HCT116 (cell line): ENCODE data around the gene PML. TPM values are rescaled to one million over a fixed set of nuclear protein-coding genes. Genes with fewer than 3 reads are reported as not detected.
A peak's percentile ranks its signal among the peaks of the same experiment; 100 is the strongest.

Experiments
- ATAC-seq: fragments of 200-7000 bp; cut with Tn5 transposase; 2 replicates; pipeline ENCODE4 v1.9.1; 2020; ENCODE audit warnings: mild to moderate bottlenecking, moderate library complexity
- BruUV-seq: library from RNA; stranded (reverse); fragments of 400-500 nt; replicated peaks from 2 replicates; lab custom pipeline; 2021; lab: Mats Ljungman, UMichigan
- CTCF ChIA-PET: fragments of 300-600 bp; sonication (Branson Sonifier 250); formaldehyde crosslinking; loops from one replicate; lab custom pipeline; 2021; ENCODE audit warnings: antibody characterized with exemption; lab: Charles Lee
- POLR2A ChIA-PET: fragments of 300-600, 350-600 bp; sonication (Branson Sonifier 250); formaldehyde crosslinking; loops from one replicate; lab custom pipeline; 2021; ENCODE audit warnings: antibody characterized with exemption; lab: Charles Lee
- RAD21 ChIA-PET, 2 experiments: fragments of 300-600 bp; sonication (Branson Sonifier 250); formaldehyde crosslinking; loops; one replicate each; lab custom pipeline; 2023; ENCODE audit warnings: low total read pairs in 2 of 2; ENCODE audit not compliant: uncharacterized antibody in 2 of 2, unreplicated experiment in 2 of 2, low non-redundant PET in 1 of 2; lab: Charles Lee
- DNase-seq: peaks from one replicate; pipeline ENCODE4 v3.0.0-alpha.2; 2010; ENCODE audit warnings: low read depth, low spot score
- H2AFZ ChIP-seq: fragments of 200-600 bp; shearing (Covaris generic), sonication (generic); 2 replicates; pipeline ENCODE4 v1.6.1; 2017; ENCODE audit warnings: low read depth, mixed run types, mixed read lengths, antibody characterized with exemption, low read length; ENCODE audit not compliant: poor library complexity, severe bottlenecking
- H3K27ac ChIP-seq: 2 replicates; pipeline ENCODE4 v1.5.1; 2012; ENCODE audit warnings: low read depth, low read length
- H3K27me3 ChIP-seq: fragments of 200-600 bp; sonication (generic); 2 replicates; pipeline ENCODE4 v1.6.1; 2016; ENCODE audit warnings: mixed run types, low read length, mixed read lengths; ENCODE audit not compliant: insufficient read depth
- H3K36me3 ChIP-seq, 2 experiments: fragments of 200-500 bp in 1 of 2; fragments of 200-600 bp in 1 of 2; sonication (Bioruptor generic) in 1 of 2; sonication (generic) in 1 of 2; 2 replicates each; pipeline versions ENCODE4 v1.5.1 to v1.6.1; 2014 to 2016; ENCODE audit warnings: low read length in 2 of 2, inconsistent platforms in 1 of 2, mixed read lengths in 1 of 2, mixed run types in 1 of 2; ENCODE audit not compliant: insufficient read depth in 2 of 2, control insufficient read depth in 1 of 2
- H3K4me1 ChIP-seq, 2 experiments: fragments of 200-600 bp in 1 of 2; sonication (generic) in 1 of 2; 2 replicates each; pipeline versions ENCODE4 v1.5.1 to v1.6.1; 2012 to 2017; ENCODE audit warnings: low read length in 2 of 2, inconsistent platforms in 1 of 2, mild to moderate bottlenecking in 1 of 2, mixed read lengths in 1 of 2, mixed run types in 1 of 2, moderate library complexity in 1 of 2; ENCODE audit not compliant: insufficient read depth in 2 of 2, control insufficient read depth in 1 of 2
- H3K4me2 ChIP-seq: fragments of 200-600 bp; sonication (generic); 2 replicates; pipeline ENCODE4 v1.6.1; 2017; ENCODE audit warnings: mixed run types, low read length, mixed read lengths
- H3K4me3 ChIP-seq, 2 experiments: fragments of 200-600 bp in 1 of 2; sonication (generic) in 1 of 2; replicated peaks in 1 of 2; 2 replicates each; pipeline ENCODE4 v1.5.1; 2011 to 2016; ENCODE audit warnings: low read length in 2 of 2, control low read depth in 1 of 2, low read depth in 1 of 2, mild to moderate bottlenecking in 1 of 2, mixed read lengths in 1 of 2, mixed run types in 1 of 2
- H3K79me2 ChIP-seq: fragments of 200-600 bp; sonication (generic); 2 replicates; pipeline ENCODE4 v1.6.1; 2017; ENCODE audit warnings: mild to moderate bottlenecking, mixed run types, low read length, moderate library complexity, mixed read lengths; ENCODE audit not compliant: insufficient read depth
- H3K9ac ChIP-seq: fragments of 200-600 bp; sonication (generic); 2 replicates; pipeline ENCODE4 v1.6.1; 2016; ENCODE audit warnings: low read length, mixed read lengths
- H3K9me2 ChIP-seq: fragments of 200-600 bp; sonication (generic), shearing (Covaris generic); 2 replicates; pipeline ENCODE4 v1.6.1; 2017; ENCODE audit warnings: mixed run types, mild to moderate bottlenecking, moderate library complexity; ENCODE audit not compliant: insufficient read depth
- H3K9me3 ChIP-seq, 2 experiments: fragments of 200-500 bp in 1 of 2; fragments of 200-600 bp in 1 of 2; sonication (Bioruptor generic) in 1 of 2; sonication (generic) in 1 of 2; 2 replicates each; pipeline ENCODE4 v1.6.1; 2014 to 2017; ENCODE audit warnings: low read length in 2 of 2, mixed read lengths in 2 of 2, inconsistent platforms in 1 of 2, low read depth in 1 of 2, mild to moderate bottlenecking in 1 of 2, mixed run types in 1 of 2, moderate library complexity in 1 of 2; ENCODE audit not compliant: control insufficient read depth in 1 of 2, insufficient read depth in 1 of 2
- H4K20me1 ChIP-seq: fragments of 200-600 bp; sonication (generic), shearing (Covaris generic); 2 replicates; pipeline ENCODE4 v1.6.1; 2017; ENCODE audit warnings: mixed run types, mild to moderate bottlenecking, moderate library complexity; ENCODE audit not compliant: insufficient read depth
- CBX3 ChIP-seq: IDR thresholded peaks from 2 replicates; pipeline ENCODE4 v1.6.1; 2012; ENCODE audit warnings: low read depth
- EGR1 ChIP-seq: IDR thresholded peaks from 2 replicates; pipeline ENCODE4 v1.6.1; 2012; ENCODE audit warnings: low read depth
- JUND ChIP-seq: IDR thresholded peaks from 2 replicates; pipeline ENCODE4 v1.6.1; 2012
- POLR2AphosphoS5 ChIP-seq: IDR thresholded peaks from 2 replicates; pipeline ENCODE4 v1.6.1; 2011; ENCODE audit warnings: mild to moderate bottlenecking, low read depth, low read length, moderate library complexity
- SIN3A ChIP-seq: IDR thresholded peaks from 2 replicates; pipeline ENCODE4 v1.6.1; 2012; ENCODE audit warnings: low read depth
- SP1 ChIP-seq: IDR thresholded peaks from 2 replicates; pipeline ENCODE4 v1.6.1; 2012; ENCODE audit warnings: low read depth
- TCF7L2 ChIP-seq: IDR thresholded peaks from 2 replicates; pipeline ENCODE4 v1.7.0; 2011; ENCODE audit warnings: borderline replicate concordance, inconsistent platforms; ENCODE audit not compliant: insufficient read depth, insufficient read length; ENCODE audit errors: extremely low read depth
- intact Hi-C: fragments of 100-400 bp; cut with micrococcal nuclease; formaldehyde crosslinking; loops from 2 replicates; pipeline ENCODE4 v1.10.0; 2022
- total RNA-seq: library from RNA; stranded (reverse); gene quantifications from one replicate; pipeline ENCODE4 v1.2.1, GENCODE V29; 2021; ENCODE audit not compliant: unreplicated experiment
- TF ChIP-seq, protein P1 (sequence below): IDR thresholded peaks from 2 replicates; pipeline ENCODE4 v1.6.1; 2012; ENCODE audit warnings: low read depth
- TF ChIP-seq, protein P2 (sequence below): IDR thresholded peaks from 2 replicates; pipeline ENCODE4 v1.6.1; 2012

PML gene
- total RNA-seq, 1 experiment from 2014 or later, result 28.1 TPM

DNA sequence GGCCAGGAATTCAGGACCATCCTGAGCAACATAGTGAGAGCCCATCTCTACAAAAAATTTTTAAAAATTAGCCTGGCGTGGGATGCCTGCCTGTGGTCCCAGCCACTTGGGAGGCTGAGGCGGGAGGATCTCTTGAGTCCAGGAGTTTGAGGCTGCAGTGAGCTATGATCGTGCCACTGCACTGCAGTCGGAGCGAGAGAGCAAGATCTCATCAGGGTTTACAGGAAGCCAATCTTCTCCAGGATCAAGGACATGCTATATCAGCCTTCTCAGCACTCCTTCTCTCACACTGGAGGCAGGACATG lies 2.0 kb upstream of the PML start (continued):
- no peak for TF ChIP-seq TCF7L2
- no peak for TF ChIP-seq CBX3
- TF ChIP-seq SP1, result no peak

DNA sequence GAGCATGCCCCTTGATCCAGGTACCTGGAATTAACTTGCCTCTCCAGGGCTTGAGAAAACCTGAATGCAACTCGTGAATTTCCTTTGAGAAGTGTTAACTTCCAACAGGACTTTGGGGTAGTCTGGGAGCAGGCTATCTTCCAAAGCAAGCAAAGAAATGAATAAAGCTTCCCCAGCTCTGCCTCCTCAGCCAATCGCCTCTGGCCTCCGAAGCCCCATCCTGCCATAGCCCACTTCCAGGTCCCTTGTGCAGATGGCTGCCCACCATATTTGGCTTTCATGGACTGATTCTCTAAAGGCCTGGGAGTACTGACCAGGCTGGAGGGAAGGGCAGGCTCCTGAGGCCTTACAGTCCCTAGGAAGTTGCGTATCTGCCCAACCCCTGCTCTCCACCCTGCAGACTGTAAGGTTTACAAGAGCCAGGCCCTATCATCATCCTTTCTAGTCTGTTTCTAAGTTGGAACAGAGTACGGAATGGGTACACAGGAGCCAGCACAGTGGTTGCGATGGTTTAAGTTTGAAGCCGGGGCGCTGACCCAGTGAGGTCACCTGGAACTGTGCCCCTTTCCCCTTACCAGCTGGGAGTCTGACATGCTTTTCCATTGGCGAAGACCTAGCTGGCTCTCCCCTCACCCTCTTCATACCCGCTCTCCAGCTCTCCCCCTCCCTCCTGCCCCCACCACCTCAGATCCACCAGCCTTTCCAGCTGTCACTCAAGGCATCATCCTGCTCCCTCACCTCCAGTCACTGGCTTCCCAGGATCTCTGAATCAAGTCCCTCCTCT lies 1.1 kb upstream of the PML start:
- H3K9me2 ChIP-seq, result no peaks in the 10 kb centered on the region
- H3K36me3 ChIP-seq, result 0 out of 4 replicates have a peak, but pooled peaks cover 0 to 1% of the 10 kb centered on the region in 2 experiments
- H4K20me1 ChIP-seq, result no peaks in the 10 kb centered on the region
- peak overlapping the region; percentile 77; the same call in 1 of the 2 replicates for H3K9ac ChIP-seq
- H3K4me2 ChIP-seq, result peak overlapping the region; percentile 86
- BruUV-seq, result no TSS peak
- DNase-seq (no peak), ATAC-seq (no peak)
- ChIA-PET POLR2A (no interaction called here), CTCF (interaction anchor here (1.2 to 2.1 kb wide), 6 partner anchors 10 to 314 kb away, joined by 3 to 16 read pairs (median 6); no protein-coding TSS in a partner anchor), RAD21 (no interaction called here)
- intact Hi-C loops, result no loop called here
- peaks cover 6% of the 10 kb centered on the region for H3K79me2 ChIP-seq
- peak overlapping the region; percentile 84 to 88 for H3K4me3 ChIP-seq
- TF ChIP-seq, protein P1, sequence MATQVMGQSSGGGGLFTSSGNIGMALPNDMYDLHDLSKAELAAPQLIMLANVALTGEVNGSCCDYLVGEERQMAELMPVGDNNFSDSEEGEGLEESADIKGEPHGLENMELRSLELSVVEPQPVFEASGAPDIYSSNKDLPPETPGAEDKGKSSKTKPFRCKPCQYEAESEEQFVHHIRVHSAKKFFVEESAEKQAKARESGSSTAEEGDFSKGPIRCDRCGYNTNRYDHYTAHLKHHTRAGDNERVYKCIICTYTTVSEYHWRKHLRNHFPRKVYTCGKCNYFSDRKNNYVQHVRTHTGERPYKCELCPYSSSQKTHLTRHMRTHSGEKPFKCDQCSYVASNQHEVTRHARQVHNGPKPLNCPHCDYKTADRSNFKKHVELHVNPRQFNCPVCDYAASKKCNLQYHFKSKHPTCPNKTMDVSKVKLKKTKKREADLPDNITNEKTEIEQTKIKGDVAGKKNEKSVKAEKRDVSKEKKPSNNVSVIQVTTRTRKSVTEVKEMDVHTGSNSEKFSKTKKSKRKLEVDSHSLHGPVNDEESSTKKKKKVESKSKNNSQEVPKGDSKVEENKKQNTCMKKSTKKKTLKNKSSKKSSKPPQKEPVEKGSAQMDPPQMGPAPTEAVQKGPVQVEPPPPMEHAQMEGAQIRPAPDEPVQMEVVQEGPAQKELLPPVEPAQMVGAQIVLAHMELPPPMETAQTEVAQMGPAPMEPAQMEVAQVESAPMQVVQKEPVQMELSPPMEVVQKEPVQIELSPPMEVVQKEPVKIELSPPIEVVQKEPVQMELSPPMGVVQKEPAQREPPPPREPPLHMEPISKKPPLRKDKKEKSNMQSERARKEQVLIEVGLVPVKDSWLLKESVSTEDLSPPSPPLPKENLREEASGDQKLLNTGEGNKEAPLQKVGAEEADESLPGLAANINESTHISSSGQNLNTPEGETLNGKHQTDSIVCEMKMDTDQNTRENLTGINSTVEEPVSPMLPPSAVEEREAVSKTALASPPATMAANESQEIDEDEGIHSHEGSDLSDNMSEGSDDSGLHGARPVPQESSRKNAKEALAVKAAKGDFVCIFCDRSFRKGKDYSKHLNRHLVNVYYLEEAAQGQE, result no peak
- TF ChIP-seq, protein P2, sequence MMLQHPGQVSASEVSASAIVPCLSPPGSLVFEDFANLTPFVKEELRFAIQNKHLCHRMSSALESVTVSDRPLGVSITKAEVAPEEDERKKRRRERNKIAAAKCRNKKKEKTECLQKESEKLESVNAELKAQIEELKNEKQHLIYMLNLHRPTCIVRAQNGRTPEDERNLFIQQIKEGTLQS, result no peak
- TF ChIP-seq JUND (no peak), SP1 (no peak), EGR1 (no peak), POLR2AphosphoS5 (no peak), SIN3A (no peak)
- H3K27me3 ChIP-seq, result no peaks in the 10 kb centered on the region
- no peak overlapping the region for H2AFZ ChIP-seq
- H3K4me1 ChIP-seq, result peaks cover 22 to 55% of the 10 kb centered on the region in 2 experiments
- H3K9me3 ChIP-seq, result no peaks in the 10 kb centered on the region
- H3K27ac ChIP-seq, result no peak overlapping the region; the same call in 1 of the 2 replicates
